SK-N-SH treated with all-trans-retinoic acid at 6 μM for 48 hours (cell line): Measurements from ENCODE around the gene YPEL1.

Experiments
- CSDC2 ChIP-seq: fragments of 250-450 bp; sonication (Bioruptor Pico); IDR thresholded peaks from 2 replicates; pipeline ENCODE4 v1.5.0; 2020; ENCODE audit warnings: mild to moderate bottlenecking, moderate library complexity
- ISL1 ChIP-seq: fragments of 250-450 bp; sonication (Bioruptor Pico); IDR thresholded peaks from 2 replicates; pipeline ENCODE4 v2.1.2; 2022; ENCODE audit warnings: mild to moderate bottlenecking, moderate library complexity
- OSR1 ChIP-seq: fragments of 250-450 bp; sonication (Bioruptor Pico); IDR thresholded peaks from 2 replicates; pipeline ENCODE4 v1.8.0; 2022; ENCODE audit warnings: moderate library complexity, mild to moderate bottlenecking, inconsistent platforms
- TSHZ2 ChIP-seq: fragments of 250-450 bp; sonication (Bioruptor Pico); IDR thresholded peaks from 2 replicates; pipeline ENCODE4 v1.5.0; 2020; ENCODE audit warnings: mild to moderate bottlenecking, moderate library complexity
- ZNF565 ChIP-seq: fragments of 450-650 bp; formaldehyde crosslinking; conservative IDR thresholded peaks from 2 replicates; pipeline ENCODE4 v1.5.0; 2020; ENCODE audit warnings: low read depth, mild to moderate bottlenecking, moderate library complexity
- TF ChIP-seq, protein P1 (sequence below): fragments of 250-450 bp; sonication (Bioruptor Pico); IDR thresholded peaks from 2 replicates; pipeline ENCODE4 v1.8.0; 2020; ENCODE audit warnings: mild to moderate bottlenecking, moderate library complexity, borderline replicate concordance
- TF ChIP-seq, protein P2 (sequence below): fragments of 250-450 bp; sonication (Bioruptor Pico); IDR thresholded peaks from 2 replicates; pipeline ENCODE4 v1.5.1; 2020; ENCODE audit warnings: low read depth, mild to moderate bottlenecking, moderate library complexity

DNA sequence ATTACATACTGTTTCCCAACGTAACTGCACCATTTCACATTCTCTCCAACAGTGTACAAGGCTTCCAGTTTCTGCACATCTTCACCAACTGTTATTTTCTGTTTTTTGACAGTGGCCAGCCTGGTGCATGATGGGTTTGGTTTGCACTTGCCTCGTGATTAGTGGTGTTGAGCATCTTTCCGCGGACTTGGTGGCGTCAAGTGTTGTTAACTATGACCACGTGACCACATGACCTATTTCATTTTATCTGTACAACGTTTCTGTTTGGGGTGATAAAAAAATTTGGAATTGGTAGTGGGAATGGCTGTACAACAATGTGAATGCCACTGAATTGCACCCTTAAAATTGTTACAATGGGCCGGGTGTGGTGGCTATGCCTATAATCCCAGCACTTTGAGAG is 2.5 kb upstream of the YPEL1 start:
- TF ChIP-seq, protein P1, sequence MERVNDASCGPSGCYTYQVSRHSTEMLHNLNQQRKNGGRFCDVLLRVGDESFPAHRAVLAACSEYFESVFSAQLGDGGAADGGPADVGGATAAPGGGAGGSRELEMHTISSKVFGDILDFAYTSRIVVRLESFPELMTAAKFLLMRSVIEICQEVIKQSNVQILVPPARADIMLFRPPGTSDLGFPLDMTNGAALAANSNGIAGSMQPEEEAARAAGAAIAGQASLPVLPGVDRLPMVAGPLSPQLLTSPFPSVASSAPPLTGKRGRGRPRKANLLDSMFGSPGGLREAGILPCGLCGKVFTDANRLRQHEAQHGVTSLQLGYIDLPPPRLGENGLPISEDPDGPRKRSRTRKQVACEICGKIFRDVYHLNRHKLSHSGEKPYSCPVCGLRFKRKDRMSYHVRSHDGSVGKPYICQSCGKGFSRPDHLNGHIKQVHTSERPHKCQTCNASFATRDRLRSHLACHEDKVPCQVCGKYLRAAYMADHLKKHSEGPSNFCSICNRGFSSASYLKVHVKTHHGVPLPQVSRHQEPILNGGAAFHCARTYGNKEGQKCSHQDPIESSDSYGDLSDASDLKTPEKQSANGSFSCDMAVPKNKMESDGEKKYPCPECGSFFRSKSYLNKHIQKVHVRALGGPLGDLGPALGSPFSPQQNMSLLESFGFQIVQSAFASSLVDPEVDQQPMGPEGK (CRISPR knock-in tag), result no peak
- TF ChIP-seq ISL1 (no peak), CSDC2 (CRISPR knock-in tag) (no peak), OSR1 (no peak), ZNF565 (CRISPR knock-in tag) (no peak), TSHZ2 (no peak)
- TF ChIP-seq, protein P2, sequence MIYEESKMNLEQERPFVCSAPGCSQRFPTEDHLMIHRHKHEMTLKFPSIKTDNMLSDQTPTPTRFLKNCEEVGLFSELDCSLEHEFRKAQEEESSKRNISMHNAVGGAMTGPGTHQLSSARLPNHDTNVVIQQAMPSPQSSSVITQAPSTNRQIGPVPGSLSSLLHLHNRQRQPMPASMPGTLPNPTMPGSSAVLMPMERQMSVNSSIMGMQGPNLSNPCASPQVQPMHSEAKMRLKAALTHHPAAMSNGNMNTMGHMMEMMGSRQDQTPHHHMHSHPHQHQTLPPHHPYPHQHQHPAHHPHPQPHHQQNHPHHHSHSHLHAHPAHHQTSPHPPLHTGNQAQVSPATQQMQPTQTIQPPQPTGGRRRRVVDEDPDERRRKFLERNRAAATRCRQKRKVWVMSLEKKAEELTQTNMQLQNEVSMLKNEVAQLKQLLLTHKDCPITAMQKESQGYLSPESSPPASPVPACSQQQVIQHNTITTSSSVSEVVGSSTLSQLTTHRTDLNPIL (CRISPR knock-in tag), result no peak
